Right lung (tissue), 5 donors: ENCODE measurements around the gene CREB1. TPM values are rescaled to one million over a fixed set of nuclear protein-coding genes. Genes with fewer than 3 reads are reported as not detected.

ENCODE experiments used
- DNase-seq, 2 donors: peaks; one replicate each; pipeline ENCODE4 v3.0.0-alpha.2; 2013
- polyA plus RNA-seq, 5 donors: library from polyadenylated mRNA; unstranded; fragments of 120-200 nt; gene quantifications; one replicate each; pipeline versions ENCODE4 v1.2.1 to v1.2.3, GENCODE V29; 2013; ENCODE audit warnings: inconsistent platforms in 1 of 5, low replicate concordance in 1 of 5; ENCODE audit not compliant: insufficient read length in 5 of 5, insufficient read depth in 1 of 5

Gene CREB1
- polyA plus RNA-seq, 5 donors = 42.9 to 83.4 (median 76.0) TPM

GRCh38 chr2:207539470-207539869 is 9.7 kb downstream of the CREB1 start:
- DNase-seq = no peak

- DNase-seq = no peak
These were observed 10.7 kb downstream of the CREB1 start for GRCh38 chr2:207540431-207540830.

- no peak for DNase-seq
These were observed 12.2 kb downstream of the CREB1 start for GRCh38 chr2:207541933-207542332.

- DNase-seq = no peak
These were observed 13.5 kb downstream of the CREB1 start for GRCh38 chr2:207543272-207543671.

GRCh38 chr2:207546822-207547221 is 17.1 kb downstream of the CREB1 start:
- no peak for DNase-seq

GRCh38 chr2:207549145-207549544 is 19.4 kb downstream of the CREB1 start:
- DNase-seq = no peak

GRCh38 chr2:207558079-207558491 is 28.3 kb downstream of the CREB1 start:
- DNase-seq = no peak

GRCh38 chr2:207561386-207562080 is 31.8 kb downstream of the CREB1 start:
- no peak for DNase-seq

GRCh38 chr2:207565736-207566500 is 36.2 kb downstream of the CREB1 start:
- DNase-seq = peak in 1 of 2 donors; percentile 17

GRCh38 chr2:207567671-207568070 is 37.9 kb downstream of the CREB1 start:
- no peak for DNase-seq

GRCh38 chr2:207571370-207571769 is 41.6 kb downstream of the CREB1 start:
- DNase-seq = no peak

- DNase-seq = no peak
These were observed 55.2 kb downstream of the CREB1 start for GRCh38 chr2:207584952-207585351.

GRCh38 chr2:207587305-207587704 is 57.5 kb downstream of the CREB1 start:
- DNase-seq = no peak

GRCh38 chr2:207589143-207589542 is 59.4 kb downstream of the CREB1 start:
- no peak for DNase-seq

- no peak for DNase-seq
These were observed 63.5 kb downstream of the CREB1 start for GRCh38 chr2:207593277-207593676.

- DNase-seq = no peak
These were observed 64.5 kb downstream of the CREB1 start for GRCh38 chr2:207594264-207594663.

- no peak for DNase-seq
These were observed 65.0 kb downstream of the CREB1 start for GRCh38 chr2:207594731-207595130.

- no peak for DNase-seq
These were observed 69.9 kb downstream of the CREB1 start for GRCh38 chr2:207599636-207600035.

GRCh38 chr2:207600231-207600630 is 70.5 kb downstream of the CREB1 start:
- DNase-seq = no peak

GRCh38 chr2:207601774-207602173 is 72.0 kb downstream of the CREB1 start:
- DNase-seq = no peak

- no peak for DNase-seq
These were observed 73.7 kb downstream of the CREB1 start for GRCh38 chr2:207603486-207603885.

GRCh38 chr2:207606399-207606798 is 76.6 kb downstream of the CREB1 start:
- DNase-seq = no peak

- no peak for DNase-seq
These were observed 77.1 kb downstream of the CREB1 start for GRCh38 chr2:207606829-207607228.
